Hepatocyte (in vitro differentiated cells): ENCODE data around the gene FTCD. TPM values are rescaled to one million over a fixed set of nuclear protein-coding genes. Genes with fewer than 3 reads are reported as not detected.

Experiments used
- DNase-seq: peaks from one replicate; pipeline ENCODE4 v3.0.0-alpha.2; 2016; ENCODE audit warnings: low spot score
- H2AFZ ChIP-seq: fragments of 200-600 bp; sonication (generic); 2 replicates; pipeline ENCODE4 v1.6.0; 2016; ENCODE audit warnings: antibody characterized with exemption, mild to moderate bottlenecking
- H3K27ac ChIP-seq: fragments of 200-600 bp; sonication (generic); 2 replicates; pipeline ENCODE4 v1.5.1; 2016; ENCODE audit warnings: mild to moderate bottlenecking
- H3K27me3 ChIP-seq: fragments of 200-600 bp; sonication (generic); 2 replicates; pipeline ENCODE4 v1.6.1; 2016
- H3K36me3 ChIP-seq: fragments of 200-600 bp; sonication (generic); replicated peaks from 2 replicates; pipeline ENCODE4 v1.5.1; 2016; ENCODE audit warnings: low read depth; ENCODE audit not compliant: insufficient read depth
- H3K4me1 ChIP-seq: fragments of 200-600 bp; sonication (generic); 2 replicates; pipeline ENCODE4 v1.5.1; 2016; ENCODE audit warnings: mild to moderate bottlenecking, moderate library complexity; ENCODE audit not compliant: insufficient read depth
- H3K4me2 ChIP-seq: fragments of 200-600 bp; sonication (generic); 2 replicates; pipeline ENCODE4 v1.6.0; 2016
- H3K4me3 ChIP-seq: fragments of 200-600 bp; sonication (generic); 2 replicates; pipeline ENCODE4 v1.5.1; 2016; ENCODE audit warnings: mild to moderate bottlenecking
- H3K79me2 ChIP-seq: fragments of 200-600 bp; sonication (generic); 2 replicates; pipeline ENCODE4 v1.6.0; 2017; ENCODE audit warnings: mild to moderate bottlenecking
- H3K9me2 ChIP-seq: fragments of 200-600 bp; sonication (generic); replicated peaks from 2 replicates; pipeline ENCODE4 v1.6.0; 2017; ENCODE audit warnings: mild to moderate bottlenecking; ENCODE audit not compliant: insufficient read depth
- H3K9me3 ChIP-seq: fragments of 200-600 bp; sonication (generic); 2 replicates; pipeline ENCODE4 v1.5.1; 2016; ENCODE audit warnings: low read depth, mild to moderate bottlenecking
- H4K20me1 ChIP-seq: fragments of 200-600 bp; sonication (generic); 2 replicates; pipeline ENCODE4 v1.6.0; 2016; ENCODE audit warnings: mild to moderate bottlenecking; ENCODE audit not compliant: insufficient read depth, poor library complexity, severe bottlenecking
- CTCF ChIP-seq: fragments of 200-600 bp; sonication (generic); IDR thresholded peaks from 2 replicates; pipeline ENCODE4 v1.5.1; 2016; ENCODE audit warnings: antibody characterized with exemption, mild to moderate bottlenecking; ENCODE audit not compliant: poor library complexity
- EZH2 ChIP-seq: fragments of 200-600 bp; sonication (generic); IDR thresholded peaks from 2 replicates; pipeline ENCODE4 v1.6.1; 2016; ENCODE audit warnings: antibody characterized with exemption, mild to moderate bottlenecking, borderline replicate concordance
- EZH2phosphoT487 ChIP-seq: fragments of 200-600 bp; sonication (generic); IDR thresholded peaks from one replicate; pipeline ENCODE4 v1.6.1; 2018; ENCODE audit warnings: antibody characterized with exemption, mild to moderate bottlenecking, low read depth, moderate library complexity; ENCODE audit not compliant: unreplicated experiment, severe bottlenecking
- WGBS: methylation state at CpG from one replicate; pipeline ENCODE4 v1.1.6; 2016; ENCODE audit warnings: low lambda C conversion rate; ENCODE audit errors: missing lambda C conversion rate; 5-methylcytosine and 5-hydroxymethylcytosine counted together
- polyA plus RNA-seq: library from polyadenylated mRNA; unstranded; fragments of >200 nt; fragmentation: Nextera tagmentation; extraction: Ambion mirVana; gene quantifications from 2 replicates; pipeline ENCODE4 v1.2.1, GENCODE V29; 2016
- total RNA-seq: library from RNA; depleted of rRNA; stranded (reverse); fragments of >200 nt; gene quantifications from 2 replicates; pipeline ENCODE4 v1.2.3, GENCODE V29; 2014

The FTCD gene
- total and polyA plus RNA-seq, 2 experiments from 2014 or later, result 27.5 to 76.8 TPM

- H3K4me2 ChIP-seq, result no peak overlapping the region
- 92% methylated on average over 22 of the region's 24 CpGs for WGBS
- H3K79me2 ChIP-seq, result peaks cover 6% of the 10 kb centered on the region
- DNase-seq, result no peak
- H3K4me3 ChIP-seq, result no peak overlapping the region
- TF ChIP-seq EZH2 (no peak), EZH2phosphoT487 (no peak), CTCF (no peak)
- no peaks in the 10 kb centered on the region for H3K36me3 ChIP-seq
- no peak overlapping the region for H2AFZ ChIP-seq
- no peaks in the 10 kb centered on the region for H3K4me1 ChIP-seq
- no peaks in the 10 kb centered on the region for H3K9me3 ChIP-seq
- H3K27me3 ChIP-seq, result no peaks in the 10 kb centered on the region
- H3K9me2 ChIP-seq, result no peaks in the 10 kb centered on the region
- no peaks in the 10 kb centered on the region for H4K20me1 ChIP-seq
- H3K27ac ChIP-seq, result no peak overlapping the region
These were observed 38.4 kb downstream of the FTCD start for GRCh38 chr21:46116776-46117585.

DNA sequence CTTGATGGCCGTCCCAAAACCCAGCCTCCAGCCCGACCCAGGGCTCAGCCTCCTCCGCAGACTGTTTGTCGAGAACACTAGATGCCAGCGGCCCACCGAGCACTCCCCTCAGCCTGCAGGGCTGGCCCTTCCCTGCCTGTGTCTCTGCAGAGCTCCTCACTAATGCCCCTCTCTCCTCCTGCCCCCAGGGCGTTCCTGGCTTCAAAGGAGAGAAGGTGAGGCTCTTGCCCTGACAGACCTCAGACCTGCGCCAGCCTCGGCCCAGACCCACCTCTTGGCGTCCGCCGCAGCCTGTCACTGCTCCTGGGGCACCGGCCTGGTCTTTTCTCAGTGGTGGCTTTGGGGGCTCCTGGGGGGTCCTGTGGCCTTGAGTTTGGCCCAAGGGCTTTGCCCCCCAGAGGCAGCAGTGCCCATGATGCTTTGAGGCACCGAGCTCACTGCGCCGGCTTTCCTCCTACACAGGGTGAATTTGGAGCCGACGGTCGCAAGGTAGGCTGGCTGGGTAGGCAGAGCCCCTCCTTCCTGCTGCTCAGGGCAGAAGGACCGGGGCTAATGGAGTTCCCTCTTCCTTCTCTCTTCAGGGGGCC is 39.1 kb downstream of the FTCD start:
- Histone ChIP-seq H3K36me3 (no peaks in the 10 kb centered on the region), H3K79me2 (peaks cover 6% of the 10 kb centered on the region), H4K20me1 (no peaks in the 10 kb centered on the region), H3K9me3 (no peaks in the 10 kb centered on the region), H3K27me3 (no peaks in the 10 kb centered on the region), H3K27ac (no peak overlapping the region), H3K4me3 (no peak overlapping the region), H2AFZ (no peak overlapping the region), H3K4me1 (no peaks in the 10 kb centered on the region), H3K9me2 (no peaks in the 10 kb centered on the region), H3K4me2 (no peak overlapping the region)
- WGBS, result 94% methylated on average over 19 of the region's 20 CpGs
- DNase-seq, result no peak
- TF ChIP-seq EZH2 (no peak), EZH2phosphoT487 (no peak), CTCF (no peak)

- Histone ChIP-seq H3K79me2 (peaks cover 10% of the 10 kb centered on the region), H4K20me1 (peaks cover 2% of the 10 kb centered on the region), H3K9me3 (no peaks in the 10 kb centered on the region), H3K27me3 (no peaks in the 10 kb centered on the region), H2AFZ (no peak overlapping the region), H3K27ac (no peak overlapping the region), H3K9me2 (no peaks in the 10 kb centered on the region), H3K36me3 (no peaks in the 10 kb centered on the region), H3K4me2 (no peak overlapping the region), H3K4me3 (no peak overlapping the region), H3K4me1 (no peaks in the 10 kb centered on the region)
- no peak for TF ChIP-seq CTCF
- TF ChIP-seq EZH2, result no peak
- no peak for TF ChIP-seq EZH2phosphoT487
- DNase-seq, result no peak
- WGBS, result 91% methylated on average over 12 of the region's 17 CpGs
These were observed 39.8 kb downstream of the FTCD start for GRCh38 chr21:46115441-46116188.
